Neural crest cell (in vitro differentiated cells): ENCODE data around the gene SLC25A26. TPM values are rescaled to one million over a fixed set of nuclear protein-coding genes. Genes with fewer than 3 reads are reported as not detected.

Experiments used
- DNase-seq: peaks from one replicate; pipeline ENCODE4 v3.0.0; 2021; ENCODE audit warnings: low read depth, mixed read lengths, low spot score
- H3K27ac Mint-ChIP-seq: one replicate; pipeline ENCODE4 v1.8.0; 2021; ENCODE audit warnings: mild to moderate bottlenecking, mixed read lengths; ENCODE audit not compliant: unreplicated experiment
- H3K27me3 Mint-ChIP-seq: 2 replicates; pipeline ENCODE4 v1.8.0; 2021; ENCODE audit warnings: low read depth, mild to moderate bottlenecking, mixed read lengths
- H3K36me3 Mint-ChIP-seq: 2 replicates; pipeline ENCODE4 v1.8.0; 2021; ENCODE audit warnings: low read depth, mild to moderate bottlenecking, mixed read lengths
- H3K4me1 Mint-ChIP-seq: 2 replicates; pipeline ENCODE4 v1.8.0; 2021; ENCODE audit warnings: mixed read lengths
- H3K4me3 Mint-ChIP-seq: one replicate; pipeline ENCODE4 v1.8.0; 2021; ENCODE audit warnings: mild to moderate bottlenecking, mixed read lengths
- H3K9me3 Mint-ChIP-seq: 2 replicates; pipeline ENCODE4 v1.8.0; 2021; ENCODE audit warnings: mixed read lengths
- CTCF ChIP-seq: fragments of 200-600 bp; sonication (generic); conservative IDR thresholded peaks from 2 replicates; pipeline ENCODE4 v1.5.0; 2021; ENCODE audit warnings: antibody characterized with exemption, mild to moderate bottlenecking
- total RNA-seq: library from RNA; stranded (reverse); gene quantifications from 2 replicates; pipeline ENCODE4 v1.2.1, GENCODE V29; 2021

SLC25A26 gene
- total RNA-seq, 1 donor from 2014 or later: 10.1 TPM

GRCh38 chr3:66181764-66182163 lies 39.0 kb upstream of the SLC25A26 start:
- no peak overlapping the region for H3K4me3 Mint-ChIP-seq
- TF ChIP-seq CTCF: no peak
- no peak for DNase-seq
- no peaks in the 10 kb centered on the region for H3K27me3 Mint-ChIP-seq
- H3K27ac Mint-ChIP-seq: no peak overlapping the region
- no peaks in the 10 kb centered on the region for H3K36me3 Mint-ChIP-seq
- H3K9me3 Mint-ChIP-seq: peaks cover 20% of the 10 kb centered on the region
- no peaks in the 10 kb centered on the region for H3K4me1 Mint-ChIP-seq

GRCh38 chr3:66182246-66182645 lies 38.6 kb upstream of the SLC25A26 start:
- Mint-ChIP-seq H3K36me3 (no peaks in the 10 kb centered on the region), H3K27me3 (no peaks in the 10 kb centered on the region), H3K4me1 (no peaks in the 10 kb centered on the region), H3K27ac (no peak overlapping the region), H3K4me3 (no peak overlapping the region), H3K9me3 (peaks cover 24% of the 10 kb centered on the region)
- no peak for DNase-seq
- no peak for TF ChIP-seq CTCF

GRCh38 chr3:66186545-66186944 lies 34.3 kb upstream of the SLC25A26 start:
- H3K27ac Mint-ChIP-seq: no peak overlapping the region
- peaks cover 4% of the 10 kb centered on the region for H3K36me3 Mint-ChIP-seq
- no peak for TF ChIP-seq CTCF
- no peaks in the 10 kb centered on the region for H3K4me1 Mint-ChIP-seq
- H3K4me3 Mint-ChIP-seq: no peak overlapping the region
- no peak for DNase-seq
- peaks cover 33% of the 10 kb centered on the region for H3K9me3 Mint-ChIP-seq
- H3K27me3 Mint-ChIP-seq: no peaks in the 10 kb centered on the region

GRCh38 chr3:66195347-66195783 lies 25.4 kb upstream of the SLC25A26 start:
- no peaks in the 10 kb centered on the region for H3K36me3 Mint-ChIP-seq
- TF ChIP-seq CTCF: peak; percentile 44
- peaks cover 49% of the 10 kb centered on the region for H3K27me3 Mint-ChIP-seq
- no peak overlapping the region for H3K27ac Mint-ChIP-seq
- peak overlapping the region; percentile 68 for H3K4me3 Mint-ChIP-seq
- DNase-seq: peak; percentile 54
- H3K9me3 Mint-ChIP-seq: peaks cover 11% of the 10 kb centered on the region
- peaks cover 9% of the 10 kb centered on the region for H3K4me1 Mint-ChIP-seq

GRCh38 chr3:66196633-66197032 lies 24.2 kb upstream of the SLC25A26 start:
- TF ChIP-seq CTCF: peak; percentile 61
- peaks cover 49% of the 10 kb centered on the region for H3K27me3 Mint-ChIP-seq
- H3K9me3 Mint-ChIP-seq: peaks cover 11% of the 10 kb centered on the region
- no peak overlapping the region for H3K4me3 Mint-ChIP-seq
- H3K4me1 Mint-ChIP-seq: peaks cover 15% of the 10 kb centered on the region
- DNase-seq: no peak
- H3K27ac Mint-ChIP-seq: no peak overlapping the region
- H3K36me3 Mint-ChIP-seq: no peaks in the 10 kb centered on the region
